Ascending aorta (tissue), 2 donors: ENCODE measurements around the gene ADGRV1. TPM values are rescaled to one million over a fixed set of nuclear protein-coding genes. Genes with fewer than 3 reads are reported as not detected.

Experiments used
- DNase-seq, 2 donors: peaks; one replicate each; pipeline ENCODE4 v3.0.0-alpha.2; 2019; ENCODE audit warnings: low spot score in 2 of 2
- H3K27ac ChIP-seq, 2 donors: fragments of 200-600 bp; sonication (generic); one replicate each; pipeline ENCODE4 v1.5.1; 2016 to 2017; ENCODE audit warnings: mild to moderate bottlenecking in 1 of 2
- H3K27me3 ChIP-seq: fragments of 200-600 bp; sonication (generic); one replicate; pipeline ENCODE4 v1.5.1; 2017
- H3K36me3 ChIP-seq, 2 donors: fragments of 200-600 bp; sonication (generic); one replicate each; pipeline ENCODE4 v1.5.1; 2016
- H3K4me1 ChIP-seq, 2 donors: fragments of 200-600 bp; sonication (generic); one replicate each; pipeline ENCODE4 v1.5.1; 2016 to 2017; ENCODE audit warnings: mild to moderate bottlenecking in 1 of 2
- H3K4me3 ChIP-seq, 2 donors: fragments of 200-600 bp; sonication (generic); one replicate each; pipeline ENCODE4 v1.5.1; 2016 to 2017; ENCODE audit warnings: mild to moderate bottlenecking in 1 of 2
- H3K9me3 ChIP-seq, 2 donors: fragments of 200-600 bp; sonication (generic); one replicate each; pipeline ENCODE4 v1.5.1; 2016
- CTCF ChIP-seq, 3 experiments: fragments of 200-600 bp in 2 of 3; fragments of 450-650 bp in 1 of 3; sonication (generic) in 2 of 3; IDR thresholded peaks; one replicate each; pipeline ENCODE4 v1.5.1; 2016 to 2019; ENCODE audit warnings: antibody characterized with exemption in 3 of 3, mild to moderate bottlenecking in 1 of 3, moderate library complexity in 1 of 3
- intact Hi-C: fragments of 100-400 bp; cut with DNase I; formaldehyde crosslinking; loops from one replicate; pipeline ENCODE4 v1.15.1; 2023
- total RNA-seq: library from RNA; depleted of rRNA; stranded (reverse); fragments of >200 nt; gene quantifications from one replicate; pipeline ENCODE4 v1.1.0, GENCODE V29; 2016

The ADGRV1 gene
- total RNA-seq, 1 donor from 2014 or later, result 6.9 TPM

DNA sequence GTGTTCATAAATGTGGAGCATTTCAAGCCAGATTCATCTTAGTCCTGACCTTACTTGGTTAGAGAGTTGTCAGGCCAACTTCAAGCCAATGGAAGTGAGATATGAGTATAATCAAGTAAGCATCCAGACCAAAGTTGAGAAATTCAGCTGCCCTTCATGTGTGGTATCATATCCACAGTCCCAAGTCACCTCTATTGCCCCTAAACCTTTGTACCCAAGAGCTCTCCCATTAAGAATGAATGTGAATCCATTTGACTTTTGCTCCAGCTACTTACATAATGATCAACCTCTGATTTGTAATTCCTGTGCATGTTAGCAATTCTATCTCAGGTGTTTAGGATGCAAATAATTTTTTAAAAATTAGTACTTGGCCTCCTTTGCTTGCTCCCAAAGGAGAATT is 342.7 kb downstream of the ADGRV1 start:
- Histone ChIP-seq H3K27ac (no peak overlapping the region), H3K9me3 (no peaks in the 10 kb centered on the region), H3K4me1 (no peaks in the 10 kb centered on the region), H3K4me3 (no peak overlapping the region), H3K27me3 (no peaks in the 10 kb centered on the region), H3K36me3 (no peaks in the 10 kb centered on the region)
- TF ChIP-seq CTCF (IDR thresholded peaks at IDR 0.05), result no peak
- intact Hi-C loops, result no loop called here
- DNase-seq, result no peak

- no peaks in the 10 kb centered on the region for H3K27me3 ChIP-seq
- H3K9me3 ChIP-seq, result no peaks in the 10 kb centered on the region
- no peaks in the 10 kb centered on the region for H3K4me1 ChIP-seq
- TF ChIP-seq CTCF (IDR thresholded peaks at IDR 0.05), result no peak
- no peak overlapping the region for H3K4me3 ChIP-seq
- peak overlapping the region in 1 of 2 donors; percentile 1 for H3K27ac ChIP-seq
- intact Hi-C loops, result no loop called here
- no peak for DNase-seq
- no peaks in the 10 kb centered on the region for H3K36me3 ChIP-seq
Observed at GRCh38 chr5:90902170-90902569, 343.6 kb downstream of the ADGRV1 start.

GRCh38 chr5:90902651-90903386 is 344.2 kb downstream of the ADGRV1 start:
- H3K36me3 ChIP-seq, result no peaks in the 10 kb centered on the region
- H3K27ac ChIP-seq, result peak overlapping the region; percentile 1 to 13
- intact Hi-C loops, result no loop called here
- H3K4me1 ChIP-seq, result no peaks in the 10 kb centered on the region
- H3K9me3 ChIP-seq, result no peaks in the 10 kb centered on the region
- H3K4me3 ChIP-seq, result no peak overlapping the region
- no peak for TF ChIP-seq CTCF (IDR thresholded peaks at IDR 0.05)
- no peak for DNase-seq
- no peaks in the 10 kb centered on the region for H3K27me3 ChIP-seq

DNA sequence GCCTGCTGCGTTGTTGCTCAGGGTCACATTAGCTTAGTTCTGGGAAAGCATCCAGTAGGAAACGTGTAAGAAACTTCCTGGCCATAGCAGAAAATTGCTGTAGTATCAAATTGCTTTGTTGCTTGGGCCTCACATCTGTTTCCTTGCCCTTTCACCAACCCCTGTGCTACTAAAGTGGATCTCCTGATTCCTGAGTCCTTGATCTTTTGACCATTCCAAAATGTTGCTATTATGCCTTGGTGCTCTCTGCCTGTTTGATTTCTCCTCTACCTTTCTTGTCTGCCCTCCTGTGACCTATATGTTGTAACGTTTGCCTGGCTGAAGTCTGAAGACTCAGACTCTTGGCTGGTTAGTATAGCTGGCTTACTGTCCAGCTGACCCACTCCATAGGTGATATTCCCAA is 350.5 kb downstream of the ADGRV1 start:
- Histone ChIP-seq H3K4me3 (no peak overlapping the region), H3K36me3 (no peaks in the 10 kb centered on the region), H3K9me3 (no peaks in the 10 kb centered on the region), H3K27me3 (no peaks in the 10 kb centered on the region), H3K27ac (peak overlapping the region; percentile 26 to 60), H3K4me1 (no peaks in the 10 kb centered on the region)
- intact Hi-C loops, result no loop called here
- no peak for TF ChIP-seq CTCF (IDR thresholded peaks at IDR 0.05)
- DNase-seq, result no peak

- no peak for TF ChIP-seq CTCF (IDR thresholded peaks at IDR 0.05)
- H3K4me1 ChIP-seq, result no peaks in the 10 kb centered on the region
- intact Hi-C loops, result no loop called here
- H3K27ac ChIP-seq, result no peak overlapping the region
- no peaks in the 10 kb centered on the region for H3K27me3 ChIP-seq
- H3K9me3 ChIP-seq, result no peaks in the 10 kb centered on the region
- H3K4me3 ChIP-seq, result no peak overlapping the region
- H3K36me3 ChIP-seq, result no peaks in the 10 kb centered on the region
- DNase-seq, result no peak
Observed at GRCh38 chr5:90909940-90910339, 351.3 kb downstream of the ADGRV1 start.

DNA sequence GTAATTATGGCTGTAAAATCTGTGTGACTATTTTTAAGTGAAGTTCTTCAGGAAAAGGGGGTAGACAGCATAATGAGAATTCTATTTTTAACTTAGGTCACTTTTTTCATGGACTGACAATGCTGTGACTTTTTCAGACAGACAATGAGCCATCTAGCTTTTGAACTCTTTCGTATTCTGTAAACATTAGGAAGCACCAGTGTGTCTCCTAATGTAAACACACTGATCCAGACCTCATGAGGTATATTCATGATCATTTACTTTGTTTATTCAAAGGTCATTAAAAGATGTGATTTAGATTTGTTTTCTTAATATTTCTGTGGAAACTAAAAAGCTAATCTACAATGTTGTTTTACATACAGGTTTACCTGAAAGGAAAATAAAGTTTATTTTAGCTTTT is 352.6 kb downstream of the ADGRV1 start:
- no peaks in the 10 kb centered on the region for H3K9me3 ChIP-seq
- H3K4me3 ChIP-seq, result no peak overlapping the region
- no peak for DNase-seq
- H3K27me3 ChIP-seq, result no peaks in the 10 kb centered on the region
- no peak overlapping the region for H3K27ac ChIP-seq
- no peaks in the 10 kb centered on the region for H3K4me1 ChIP-seq
- no peak for TF ChIP-seq CTCF (IDR thresholded peaks at IDR 0.05)
- intact Hi-C loops, result no loop called here
- H3K36me3 ChIP-seq, result no peaks in the 10 kb centered on the region
